ENCODE measurements around the gene THAP8. TPM values are rescaled to one million over a fixed set of nuclear protein-coding genes. Genes with fewer than 3 reads are reported as not detected.

THAP8 gene
- polyA plus RNA-seq, 1 donor (not counting 4 experiments of a cell fraction or from before 2014, with no cell fraction given) = 1.8 TPM

GRCh38 chr19:35987571-35987896 lies 66.6 kb downstream of the THAP8 start:
- Histone ChIP-seq H3K36me3 (ENCODE audit: control insufficient read depth in 2 of 2, extremely low read depth in 1 of 2, insufficient read depth in 2 of 2, low read length in 2 of 2) (no peaks in the 10 kb centered on the region), H3K9me1 (ENCODE audit: control insufficient read depth, extremely low read depth, insufficient read depth, low read length) (no peaks in the 10 kb centered on the region), H3K4me2 (ENCODE audit: control insufficient read depth, extremely low read depth, insufficient read depth, low read depth, low read length) (no peak overlapping the region), H3K79me2 (ENCODE audit: control insufficient read depth, insufficient read depth, low read length) (no peaks in the 10 kb centered on the region), H3K9ac (ENCODE audit: control insufficient read depth, extremely low read depth, insufficient read depth, low read length) (no peak overlapping the region), H3K27me3 (ENCODE audit: control insufficient read depth, extremely low read depth, insufficient read depth, low read length) (peaks cover 8% of the 10 kb centered on the region), H2AFZ (ENCODE audit: control insufficient read depth, low read length) (no peak overlapping the region), H3K4me1 (ENCODE audit: control insufficient read depth, extremely low read depth, insufficient read depth, low read length) (no peaks in the 10 kb centered on the region), H4K20me1 (ENCODE audit: control insufficient read depth, extremely low read depth, insufficient read depth, low read length) (no peaks in the 10 kb centered on the region), H3K4me3 (ENCODE audit: control insufficient read depth in 2 of 3, extremely low read depth in 1 of 3, insufficient read depth in 2 of 3, low read depth in 1 of 3, low read length in 3 of 3) (no peak overlapping the region), H3K9me3 (ENCODE audit: control insufficient read depth, low read depth, low read length) (no peaks in the 10 kb centered on the region), H3K27ac (ENCODE audit: control insufficient read depth, insufficient read depth, low read length) (no peak overlapping the region)
- DNase-seq (ENCODE audit: low read depth, low spot score) = no peak
- TF ChIP-seq EZH2 (IDR thresholded peaks at IDR 0.05; ENCODE audit: low read length) = no peak
- TF ChIP-seq CTCF (optimal IDR thresholded peaks at IDR 0.05 in 1 of 3, IDR thresholded peaks at IDR 0.05 in 1 of 3, conservative IDR thresholded peaks at IDR 0.05 in 1 of 3; ENCODE audit: extremely low read depth in 1 of 3, insufficient read depth in 2 of 3, low read length in 3 of 3) = peak in 1 of 3 experiments; percentile 18
- FAIRE-seq = no peak
- dilution Hi-C loops (cut with MboI; ENCODE audit: extremely low pct_ligation_motif_present, low sequenced_read_pairs) = no loop called here

GRCh38 chr19:35986664-35987570 lies 67.2 kb downstream of the THAP8 start:
- Histone ChIP-seq H3K9ac (ENCODE audit: control insufficient read depth, extremely low read depth, insufficient read depth, low read length) (no peak overlapping the region), H2AFZ (ENCODE audit: control insufficient read depth, low read length) (no peak overlapping the region), H3K4me1 (ENCODE audit: control insufficient read depth, extremely low read depth, insufficient read depth, low read length) (no peaks in the 10 kb centered on the region), H3K4me3 (ENCODE audit: control insufficient read depth in 2 of 3, extremely low read depth in 1 of 3, insufficient read depth in 2 of 3, low read depth in 1 of 3, low read length in 3 of 3) (peak overlapping the region in 1 of 3 experiments; percentile 26), H3K4me2 (ENCODE audit: control insufficient read depth, extremely low read depth, insufficient read depth, low read depth, low read length) (peak overlapping the region; percentile 25), H3K79me2 (ENCODE audit: control insufficient read depth, insufficient read depth, low read length) (no peaks in the 10 kb centered on the region), H3K36me3 (ENCODE audit: control insufficient read depth in 2 of 2, extremely low read depth in 1 of 2, insufficient read depth in 2 of 2, low read length in 2 of 2) (no peaks in the 10 kb centered on the region), H3K27ac (ENCODE audit: control insufficient read depth, insufficient read depth, low read length) (no peak overlapping the region), H3K27me3 (ENCODE audit: control insufficient read depth, extremely low read depth, insufficient read depth, low read length) (peaks cover 8% of the 10 kb centered on the region), H3K9me3 (ENCODE audit: control insufficient read depth, low read depth, low read length) (no peaks in the 10 kb centered on the region), H3K9me1 (ENCODE audit: control insufficient read depth, extremely low read depth, insufficient read depth, low read length) (no peaks in the 10 kb centered on the region), H4K20me1 (ENCODE audit: control insufficient read depth, extremely low read depth, insufficient read depth, low read length) (no peaks in the 10 kb centered on the region)
- TF ChIP-seq CTCF (optimal IDR thresholded peaks at IDR 0.05 in 1 of 3, IDR thresholded peaks at IDR 0.05 in 1 of 3, conservative IDR thresholded peaks at IDR 0.05 in 1 of 3; ENCODE audit: extremely low read depth in 1 of 3, insufficient read depth in 2 of 3, low read length in 3 of 3) (peak in 1 of 3 experiments; percentile 26), EZH2 (IDR thresholded peaks at IDR 0.05; ENCODE audit: low read length) (peak; percentile 61)
- DNase-seq (ENCODE audit: low read depth, low spot score) = no peak
- dilution Hi-C loops (cut with MboI; ENCODE audit: extremely low pct_ligation_motif_present, low sequenced_read_pairs) = no loop called here
- no peak for FAIRE-seq

Measured in keratinocyte (primary cell).